Neural crest cell (in vitro differentiated cells): Measurements from ENCODE around the gene HRH3. TPM values are rescaled to one million over a fixed set of nuclear protein-coding genes. Genes with fewer than 3 reads are reported as not detected.

Experiments
- DNase-seq: peaks from one replicate; pipeline ENCODE4 v3.0.0; 2021; ENCODE audit warnings: low read depth, mixed read lengths, low spot score
- H3K27ac Mint-ChIP-seq: one replicate; pipeline ENCODE4 v1.8.0; 2021; ENCODE audit warnings: mild to moderate bottlenecking, mixed read lengths; ENCODE audit not compliant: unreplicated experiment
- H3K27me3 Mint-ChIP-seq: 2 replicates; pipeline ENCODE4 v1.8.0; 2021; ENCODE audit warnings: low read depth, mild to moderate bottlenecking, mixed read lengths
- H3K36me3 Mint-ChIP-seq: 2 replicates; pipeline ENCODE4 v1.8.0; 2021; ENCODE audit warnings: low read depth, mild to moderate bottlenecking, mixed read lengths
- H3K4me1 Mint-ChIP-seq: 2 replicates; pipeline ENCODE4 v1.8.0; 2021; ENCODE audit warnings: mixed read lengths
- H3K4me3 Mint-ChIP-seq: one replicate; pipeline ENCODE4 v1.8.0; 2021; ENCODE audit warnings: mild to moderate bottlenecking, mixed read lengths
- H3K9me3 Mint-ChIP-seq: 2 replicates; pipeline ENCODE4 v1.8.0; 2021; ENCODE audit warnings: mixed read lengths
- CTCF ChIP-seq: fragments of 200-600 bp; sonication (generic); conservative IDR thresholded peaks from 2 replicates; pipeline ENCODE4 v1.5.0; 2021; ENCODE audit warnings: antibody characterized with exemption, mild to moderate bottlenecking
- total RNA-seq: library from RNA; stranded (reverse); gene quantifications from 2 replicates; pipeline ENCODE4 v1.2.1, GENCODE V29; 2021

HRH3 gene
- total RNA-seq, 1 donor from 2014 or later = 0.75 TPM

- TF ChIP-seq CTCF = no peak
- peaks cover 2% of the 10 kb centered on the region for H3K4me1 Mint-ChIP-seq
- H3K36me3 Mint-ChIP-seq = no peaks in the 10 kb centered on the region
Observed at GRCh38 chr20:62229667-62230066, 9.6 kb upstream of the HRH3 start.

GRCh38 chr20:62228982-62229545 lies 9.0 kb upstream of the HRH3 start:
- no peak for DNase-seq
- H3K9me3 Mint-ChIP-seq = no peaks in the 10 kb centered on the region
- no peaks in the 10 kb centered on the region for H3K36me3 Mint-ChIP-seq
- TF ChIP-seq CTCF = no peak
- H3K4me1 Mint-ChIP-seq = no peaks in the 10 kb centered on the region
- H3K27ac Mint-ChIP-seq = no peak overlapping the region
- peaks cover 24% of the 10 kb centered on the region for H3K27me3 Mint-ChIP-seq
- no peak overlapping the region for H3K4me3 Mint-ChIP-seq

More at GRCh38 chr20:62229667-62230066, 9.6 kb upstream of the HRH3 start:
- Mint-ChIP-seq H3K27ac (no peak overlapping the region), H3K9me3 (no peaks in the 10 kb centered on the region), H3K27me3 (peaks cover 19% of the 10 kb centered on the region), H3K4me3 (no peak overlapping the region)
- no peak for DNase-seq

- Mint-ChIP-seq H3K4me1 (no peaks in the 10 kb centered on the region), H3K36me3 (no peaks in the 10 kb centered on the region), H3K4me3 (no peak overlapping the region), H3K27ac (no peak overlapping the region), H3K9me3 (no peaks in the 10 kb centered on the region), H3K27me3 (peaks cover 30% of the 10 kb centered on the region)
- TF ChIP-seq CTCF = no peak
- no peak for DNase-seq
Observed at GRCh38 chr20:62227977-62228958, 8.2 kb upstream of the HRH3 start.

GRCh38 chr20:62227591-62227976 lies 7.5 kb upstream of the HRH3 start:
- Mint-ChIP-seq H3K27me3 (peaks cover 36% of the 10 kb centered on the region), H3K27ac (no peak overlapping the region)
- no peak for DNase-seq

More at GRCh38 chr20:62227591-62227976, 7.5 kb upstream of the HRH3 start:
- no peak for TF ChIP-seq CTCF
- no peaks in the 10 kb centered on the region for H3K4me1 Mint-ChIP-seq
- no peaks in the 10 kb centered on the region for H3K9me3 Mint-ChIP-seq
- no peaks in the 10 kb centered on the region for H3K36me3 Mint-ChIP-seq
- no peak overlapping the region for H3K4me3 Mint-ChIP-seq
